ENCODE results near the gene CFAP61. TPM values are rescaled to one million over a fixed set of nuclear protein-coding genes. Genes with fewer than 3 reads are reported as not detected.

The CFAP61 gene
- total and polyA plus RNA-seq, 5 donors from 2014 or later = not detected

DNA sequence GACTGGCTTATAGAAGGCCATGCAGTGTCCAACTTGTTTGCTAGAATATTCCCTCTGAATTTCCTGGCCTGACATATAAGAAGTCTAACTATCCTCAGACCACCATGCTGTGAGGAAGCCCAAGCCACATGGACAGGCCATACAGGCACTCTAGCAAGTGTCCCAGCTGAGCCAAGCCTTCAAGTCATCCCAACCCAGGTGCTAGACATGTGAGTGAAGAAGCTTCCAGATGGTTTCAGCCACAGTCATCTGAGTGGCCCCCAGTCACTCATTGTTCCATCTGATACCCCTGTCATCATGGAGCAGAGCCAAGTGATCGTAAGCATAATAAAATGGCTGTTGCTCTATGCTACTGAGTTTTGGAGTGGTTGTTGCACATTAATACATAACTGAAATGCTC, 269.6 kb downstream of the CFAP61 start:
- Mint-ChIP-seq H3K36me3 (no peaks in the 10 kb centered on the region), H3K4me1 (no peaks in the 10 kb centered on the region), H3K9me3 (peaks cover 0 to 7% (median 3%) of the 10 kb centered on the region in 7 donors), H3K27ac (no peak overlapping the region), H3K27me3 (peaks cover 3% of the 10 kb centered on the region), H3K4me3 (no peak overlapping the region)
- Histone ChIP-seq H3K36me3 (ENCODE audit: control insufficient read depth, insufficient read depth, low read length) (no peaks in the 10 kb centered on the region), H3K27me3 (ENCODE audit: control insufficient read depth, insufficient read depth, low read length) (no peaks in the 10 kb centered on the region), H3K9me3 (ENCODE audit: control insufficient read depth in 2 of 2, low read length in 2 of 2) (peaks cover 1 to 4% of the 10 kb centered on the region in 2 experiments), H3K4me3 (ENCODE audit: low read depth, low read length) (no peak overlapping the region), H3K4me1 (ENCODE audit: control insufficient read depth, insufficient read depth, low read length, poor library complexity, severe bottlenecking) (no peaks in the 10 kb centered on the region), H3K27ac (ENCODE audit: insufficient read depth, low read length, poor library complexity, severe bottlenecking) (no peak overlapping the region)
- ATAC-seq (ENCODE audit: low read depth in 2 of 2) = no peak
- no peak for DNase-seq

GRCh38 chr20:20322912-20323311, 270.6 kb downstream of the CFAP61 start:
- Histone ChIP-seq H3K4me3 (ENCODE audit: low read depth, low read length) (no peak overlapping the region), H3K27ac (ENCODE audit: insufficient read depth, low read length, poor library complexity, severe bottlenecking) (no peak overlapping the region), H3K27me3 (ENCODE audit: control insufficient read depth, insufficient read depth, low read length) (no peaks in the 10 kb centered on the region), H3K36me3 (ENCODE audit: control insufficient read depth, insufficient read depth, low read length) (no peaks in the 10 kb centered on the region), H3K9me3 (ENCODE audit: control insufficient read depth in 2 of 2, low read length in 2 of 2) (peaks cover 1 to 4% of the 10 kb centered on the region in 2 experiments), H3K4me1 (ENCODE audit: control insufficient read depth, insufficient read depth, low read length, poor library complexity, severe bottlenecking) (no peaks in the 10 kb centered on the region)
- Mint-ChIP-seq H3K36me3 (no peaks in the 10 kb centered on the region), H3K4me3 (no peak overlapping the region), H3K4me1 (no peaks in the 10 kb centered on the region), H3K9me3 (peaks cover 0 to 7% (median 3%) of the 10 kb centered on the region in 7 donors), H3K27ac (no peak overlapping the region), H3K27me3 (no peaks in the 10 kb centered on the region)
- DNase-seq (no peak), ATAC-seq (ENCODE audit: low read depth in 2 of 2) (no peak)

DNA sequence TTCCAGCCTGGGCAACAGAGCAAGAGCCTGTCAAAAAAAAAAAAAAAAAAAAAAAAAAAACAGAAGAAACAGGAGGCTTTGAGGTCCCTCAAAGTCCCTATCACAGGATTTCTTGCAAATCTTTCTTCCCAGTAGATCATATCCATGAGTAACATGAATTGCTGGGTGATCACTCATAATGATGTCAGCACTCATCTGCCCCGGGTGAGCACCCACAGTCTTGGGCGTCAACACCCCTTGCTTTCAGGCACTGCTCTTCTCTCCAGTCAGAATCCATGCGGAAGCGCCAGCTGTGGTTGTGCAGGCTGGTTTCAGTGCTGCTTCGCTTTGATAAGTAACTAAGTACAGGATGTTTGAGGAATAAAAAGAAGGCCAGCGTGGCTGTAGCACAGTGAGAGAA, 275.4 kb downstream of the CFAP61 start:
- Histone ChIP-seq H3K36me3 (ENCODE audit: control insufficient read depth, insufficient read depth, low read length) (no peaks in the 10 kb centered on the region), H3K27ac (ENCODE audit: insufficient read depth, low read length, poor library complexity, severe bottlenecking) (no peak overlapping the region), H3K27me3 (ENCODE audit: control insufficient read depth, insufficient read depth, low read length) (peaks cover 3% of the 10 kb centered on the region), H3K4me3 (ENCODE audit: low read depth, low read length) (no peak overlapping the region), H3K9me3 (ENCODE audit: control insufficient read depth in 2 of 2, low read length in 2 of 2) (no peaks in the 10 kb centered on the region), H3K4me1 (ENCODE audit: control insufficient read depth, insufficient read depth, low read length, poor library complexity, severe bottlenecking) (no peaks in the 10 kb centered on the region)
- no peak for ATAC-seq (ENCODE audit: low read depth in 2 of 2)
- H3K4me3 Mint-ChIP-seq = no peak overlapping the region
- no peaks in the 10 kb centered on the region for H3K4me1 Mint-ChIP-seq
- no peaks in the 10 kb centered on the region for H3K36me3 Mint-ChIP-seq
- no peak for DNase-seq
- no peak overlapping the region for H3K27ac Mint-ChIP-seq
- H3K9me3 Mint-ChIP-seq = peaks cover 0 to 5% (median 1%) of the 10 kb centered on the region in 7 donors
- H3K27me3 Mint-ChIP-seq = peaks cover 9% of the 10 kb centered on the region

DNA sequence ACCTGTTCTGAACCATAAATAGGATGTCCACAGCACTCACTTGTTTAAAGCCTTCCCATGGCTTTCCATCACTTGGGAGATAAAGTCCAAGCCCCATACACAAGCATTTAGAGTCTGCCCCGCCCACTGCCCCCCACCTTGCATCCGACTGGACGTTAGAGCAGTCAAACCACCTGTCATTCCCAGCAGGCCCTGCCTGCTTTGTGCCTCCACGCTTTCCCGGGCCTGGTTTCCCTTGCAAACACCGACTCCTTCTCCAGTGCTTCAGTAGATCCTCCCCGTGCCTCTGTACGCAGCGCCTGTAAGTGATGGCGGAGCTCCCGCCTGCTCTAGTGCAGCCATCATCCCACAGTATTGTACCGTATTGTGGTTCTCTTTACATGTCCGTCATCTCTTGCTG, 277.2 kb downstream of the CFAP61 start:
- Histone ChIP-seq H3K27ac (ENCODE audit: insufficient read depth, low read length, poor library complexity, severe bottlenecking) (no peak overlapping the region), H3K36me3 (ENCODE audit: control insufficient read depth, insufficient read depth, low read length) (no peaks in the 10 kb centered on the region), H3K27me3 (ENCODE audit: control insufficient read depth, insufficient read depth, low read length) (peaks cover 3% of the 10 kb centered on the region), H3K9me3 (ENCODE audit: control insufficient read depth in 2 of 2, low read length in 2 of 2) (no peaks in the 10 kb centered on the region), H3K4me1 (ENCODE audit: control insufficient read depth, insufficient read depth, low read length, poor library complexity, severe bottlenecking) (no peaks in the 10 kb centered on the region), H3K4me3 (ENCODE audit: low read depth, low read length) (no peak overlapping the region)
- Mint-ChIP-seq H3K4me3 (no peak overlapping the region), H3K27ac (no peak overlapping the region), H3K27me3 (peaks cover 9% of the 10 kb centered on the region), H3K9me3 (peaks cover 0 to 5% (median 1%) of the 10 kb centered on the region in 7 donors), H3K4me1 (peaks cover 0 to 3% (median 0%) of the 10 kb centered on the region in 4 donors), H3K36me3 (no peaks in the 10 kb centered on the region)
- DNase-seq (no peak), ATAC-seq (ENCODE audit: low read depth in 2 of 2) (no peak)

GRCh38 chr20:20331156-20331555, 278.8 kb downstream of the CFAP61 start:
- no peak overlapping the region for H3K27ac ChIP-seq (ENCODE audit: insufficient read depth, low read length, poor library complexity, severe bottlenecking)

DNA sequence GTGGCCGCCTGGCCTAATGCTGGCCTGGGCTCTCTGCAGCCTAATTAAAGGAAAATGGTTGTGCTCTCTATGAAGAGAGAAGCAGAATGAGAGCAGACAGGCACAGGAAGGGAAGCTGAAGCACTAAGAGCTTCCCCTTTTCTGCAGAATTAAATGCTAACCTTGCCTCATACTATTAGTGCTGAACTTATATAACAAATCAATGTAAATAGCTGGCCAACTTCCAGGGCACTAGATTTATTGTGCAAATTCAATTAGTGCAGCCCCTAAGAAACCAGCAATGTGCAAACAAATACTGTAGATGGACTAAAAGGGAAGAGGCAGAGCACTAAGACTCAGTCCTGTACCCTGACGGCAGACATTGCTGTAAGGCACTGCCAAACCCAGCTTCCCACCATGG, 279.5 kb downstream of the CFAP61 start:
- no peak overlapping the region for H3K4me3 Mint-ChIP-seq
- peaks cover 0 to 5% (median 2%) of the 10 kb centered on the region in 7 donors for H3K9me3 Mint-ChIP-seq
- Histone ChIP-seq H3K27ac (ENCODE audit: insufficient read depth, low read length, poor library complexity, severe bottlenecking) (no peak overlapping the region), H3K36me3 (ENCODE audit: control insufficient read depth, insufficient read depth, low read length) (no peaks in the 10 kb centered on the region), H3K4me1 (ENCODE audit: control insufficient read depth, insufficient read depth, low read length, poor library complexity, severe bottlenecking) (no peaks in the 10 kb centered on the region), H3K4me3 (ENCODE audit: low read depth, low read length) (no peak overlapping the region), H3K27me3 (ENCODE audit: control insufficient read depth, insufficient read depth, low read length) (peaks cover 3% of the 10 kb centered on the region), H3K9me3 (ENCODE audit: control insufficient read depth in 2 of 2, low read length in 2 of 2) (no peaks in the 10 kb centered on the region)
- peaks cover 0 to 7% (median 0%) of the 10 kb centered on the region in 4 donors for H3K4me1 Mint-ChIP-seq
- no peak overlapping the region for H3K27ac Mint-ChIP-seq
- DNase-seq = no peak
- H3K27me3 Mint-ChIP-seq = peaks cover 9% of the 10 kb centered on the region
- no peak for ATAC-seq (ENCODE audit: low read depth in 2 of 2)
- no peaks in the 10 kb centered on the region for H3K36me3 Mint-ChIP-seq

More at GRCh38 chr20:20331156-20331555, 278.8 kb downstream of the CFAP61 start:
- ATAC-seq (ENCODE audit: low read depth in 2 of 2) (no peak), DNase-seq (no peak)
- no peak overlapping the region for H3K4me3 ChIP-seq (ENCODE audit: low read depth, low read length)
- no peaks in the 10 kb centered on the region for H3K4me1 ChIP-seq (ENCODE audit: control insufficient read depth, insufficient read depth, low read length, poor library complexity, severe bottlenecking)
- H3K27ac Mint-ChIP-seq = no peak overlapping the region
- H3K27me3 Mint-ChIP-seq = peaks cover 9% of the 10 kb centered on the region
- H3K4me1 Mint-ChIP-seq = peaks cover 0 to 7% (median 0%) of the 10 kb centered on the region in 4 donors
- H3K36me3 Mint-ChIP-seq = no peaks in the 10 kb centered on the region
- H3K4me3 Mint-ChIP-seq = no peak overlapping the region
- peaks cover 3% of the 10 kb centered on the region for H3K27me3 ChIP-seq (ENCODE audit: control insufficient read depth, insufficient read depth, low read length)
- H3K36me3 ChIP-seq (ENCODE audit: control insufficient read depth, insufficient read depth, low read length) = no peaks in the 10 kb centered on the region
- H3K9me3 ChIP-seq (ENCODE audit: control insufficient read depth in 2 of 2, low read length in 2 of 2) = no peaks in the 10 kb centered on the region
- peaks cover 0 to 5% (median 2%) of the 10 kb centered on the region in 7 donors for H3K9me3 Mint-ChIP-seq

DNA sequence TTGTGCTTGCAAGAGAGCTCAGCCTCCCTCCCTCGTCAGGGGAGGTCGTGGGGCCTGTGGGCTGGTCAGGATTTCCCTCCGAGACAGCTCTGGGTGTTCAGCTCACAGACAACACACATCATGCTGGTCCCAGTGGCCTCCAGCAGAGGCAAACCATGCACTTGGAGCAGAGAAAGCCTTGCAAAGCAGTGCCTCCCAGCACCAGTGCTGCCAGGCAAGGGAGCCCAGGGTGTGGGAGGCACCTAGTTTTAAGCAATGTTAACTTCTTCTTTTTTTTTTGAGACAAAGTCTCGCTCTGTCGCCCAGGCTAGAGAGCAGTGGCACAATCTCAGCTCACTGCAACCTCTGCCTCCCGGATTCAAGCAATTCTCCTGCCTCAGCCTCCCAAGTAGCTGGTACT, 281.5 kb downstream of the CFAP61 start:
- Mint-ChIP-seq H3K4me1 (peaks cover 0 to 7% (median 0%) of the 10 kb centered on the region in 4 donors), H3K4me3 (no peak overlapping the region), H3K27me3 (peaks cover 9% of the 10 kb centered on the region), H3K9me3 (peaks cover 0 to 6% (median 0%) of the 10 kb centered on the region in 7 donors), H3K36me3 (no peaks in the 10 kb centered on the region), H3K27ac (no peak overlapping the region)
- Histone ChIP-seq H3K36me3 (ENCODE audit: control insufficient read depth, insufficient read depth, low read length) (no peaks in the 10 kb centered on the region), H3K4me3 (ENCODE audit: low read depth, low read length) (no peak overlapping the region), H3K9me3 (ENCODE audit: control insufficient read depth in 2 of 2, low read length in 2 of 2) (no peaks in the 10 kb centered on the region), H3K4me1 (ENCODE audit: control insufficient read depth, insufficient read depth, low read length, poor library complexity, severe bottlenecking) (no peaks in the 10 kb centered on the region), H3K27ac (ENCODE audit: insufficient read depth, low read length, poor library complexity, severe bottlenecking) (no peak overlapping the region), H3K27me3 (ENCODE audit: control insufficient read depth, insufficient read depth, low read length) (peaks cover under 1% of the 10 kb centered on the region)
- DNase-seq (no peak), ATAC-seq (ENCODE audit: low read depth in 2 of 2) (no peak)

- ATAC-seq (ENCODE audit: low read depth in 2 of 2) = no peak
- Histone ChIP-seq H3K27ac (ENCODE audit: insufficient read depth, low read length, poor library complexity, severe bottlenecking) (no peak overlapping the region), H3K27me3 (ENCODE audit: control insufficient read depth, insufficient read depth, low read length) (no peaks in the 10 kb centered on the region), H3K9me3 (ENCODE audit: control insufficient read depth in 2 of 2, low read length in 2 of 2) (no peaks in the 10 kb centered on the region), H3K4me1 (ENCODE audit: control insufficient read depth, insufficient read depth, low read length, poor library complexity, severe bottlenecking) (no peaks in the 10 kb centered on the region), H3K36me3 (ENCODE audit: control insufficient read depth, insufficient read depth, low read length) (no peaks in the 10 kb centered on the region), H3K4me3 (ENCODE audit: low read depth, low read length) (no peak overlapping the region)
- peak in 1 of 3 donors; percentile 58 for DNase-seq
- Mint-ChIP-seq H3K27me3 (peaks cover 9% of the 10 kb centered on the region), H3K36me3 (no peaks in the 10 kb centered on the region), H3K4me3 (no peak overlapping the region), H3K9me3 (peaks cover 0 to 3% (median 0%) of the 10 kb centered on the region in 7 donors), H3K4me1 (peaks cover 0 to 7% (median 0%) of the 10 kb centered on the region in 4 donors), H3K27ac (no peak overlapping the region)
Observed at GRCh38 chr20:20334489-20334888, 282.2 kb downstream of the CFAP61 start.
